IMR-90 (cell line): Measurements from ENCODE around the gene PPP1R12B. TPM values are rescaled to one million over a fixed set of nuclear protein-coding genes. Genes with fewer than 3 reads are reported as not detected.

Experiments used
- ATAC-seq: fragments of 200-7000 bp; cut with Tn5 transposase; 2 replicates; pipeline ENCODE4 v1.9.1; 2020; ENCODE audit warnings: low read depth, mild to moderate bottlenecking, moderate library complexity
- BruUV-seq: library from RNA; stranded (reverse); fragments of 400-500 nt; replicated peaks from 2 replicates; lab custom pipeline; 2021; lab: Mats Ljungman, UMichigan
- CTCF ChIA-PET: fragments of 300-600 bp; formaldehyde crosslinking; extraction: SDS; loops from one replicate; lab custom pipeline; 2021; ENCODE audit warnings: antibody characterized with exemption; lab: Yijun Ruan, JAX
- POLR2A ChIA-PET: fragments of 300-600 bp; sonication (Branson Sonifier 250); formaldehyde crosslinking; loops from one replicate; lab custom pipeline; 2022; ENCODE audit warnings: antibody characterized with exemption; ENCODE audit not compliant: unreplicated experiment; lab: Charles Lee
- DNase-seq: peaks from one replicate; pipeline ENCODE4 v3.0.0; 2013
- H2AFZ ChIP-seq: replicated peaks from 2 replicates; pipeline ENCODE3; 2013; ENCODE audit warnings: low read length, mild to moderate bottlenecking; ENCODE audit not compliant: poor library complexity
- H2AK5ac ChIP-seq: 2 replicates; pipeline ENCODE4 v1.6.1; 2013; ENCODE audit warnings: low read depth, low read length, inconsistent platforms
- H2AK9ac ChIP-seq: replicated peaks from 2 replicates; pipeline ENCODE3; 2013; ENCODE audit warnings: mild to moderate bottlenecking, low read depth, low read length, moderate library complexity; ENCODE audit not compliant: poor library complexity
- H2BK120ac ChIP-seq: 2 replicates; pipeline ENCODE4 v1.6.1; 2013; ENCODE audit warnings: low read depth, low read length, inconsistent platforms
- H2BK15ac ChIP-seq: 3 replicates; pipeline ENCODE4 v1.6.1; 2013; ENCODE audit warnings: low read depth, low read length, inconsistent platforms
- H2BK20ac ChIP-seq: 2 replicates; pipeline ENCODE4 v1.6.1; 2013; ENCODE audit warnings: low read depth, mild to moderate bottlenecking, inconsistent platforms, low read length, moderate library complexity
- H2BK5ac ChIP-seq: 2 replicates; pipeline ENCODE4 v1.6.1; 2013; ENCODE audit warnings: mild to moderate bottlenecking, low read depth, low read length, inconsistent platforms; ENCODE audit not compliant: poor library complexity, severe bottlenecking
- H3K14ac ChIP-seq: replicated peaks from 2 replicates; pipeline ENCODE4 v1.6.1; 2013; ENCODE audit warnings: low read depth, low read length, inconsistent platforms
- H3K18ac ChIP-seq: 2 replicates; pipeline ENCODE4 v1.6.1; 2013; ENCODE audit warnings: low read depth, low read length, control low read depth
- H3K23ac ChIP-seq: 2 replicates; pipeline ENCODE4 v1.6.1; 2013; ENCODE audit warnings: low read depth, low read length, inconsistent platforms
- H3K27ac ChIP-seq: 2 replicates; pipeline ENCODE4 v1.5.1; 2013; ENCODE audit warnings: mild to moderate bottlenecking, control low read depth, low read length; ENCODE audit not compliant: insufficient read depth
- H3K27me3 ChIP-seq: 2 replicates; pipeline ENCODE4 v1.6.1; 2013; ENCODE audit warnings: low read length; ENCODE audit not compliant: control insufficient read depth, insufficient read depth
- H3K36me3 ChIP-seq: 2 replicates; pipeline ENCODE4 v1.6.1; 2013; ENCODE audit warnings: low read length, mixed read lengths; ENCODE audit not compliant: control insufficient read depth, insufficient read depth
- H3K4ac ChIP-seq: 2 replicates; pipeline ENCODE4 v1.6.1; 2013; ENCODE audit warnings: low read depth, low read length, inconsistent platforms
- H3K4me1 ChIP-seq: 2 replicates; pipeline ENCODE4 v1.6.1; 2013; ENCODE audit warnings: low read length, mixed read lengths; ENCODE audit not compliant: control insufficient read depth, insufficient read depth
- H3K4me2 ChIP-seq: 2 replicates; pipeline ENCODE4 v1.6.1; 2013; ENCODE audit warnings: low read depth, mild to moderate bottlenecking, control low read depth, low read length, moderate library complexity
- H3K4me3 ChIP-seq: 2 replicates; pipeline ENCODE4 v1.5.1; 2013; ENCODE audit warnings: low read depth, mild to moderate bottlenecking, control low read depth, low read length, moderate library complexity; ENCODE audit not compliant: insufficient read depth
- H3K56ac ChIP-seq: 2 replicates; pipeline ENCODE4 v1.6.1; 2013; ENCODE audit warnings: low read length, inconsistent platforms; ENCODE audit not compliant: insufficient read depth; ENCODE audit errors: extremely low read depth
- H3K79me1 ChIP-seq, 2 experiments: 2 replicates each; pipeline ENCODE4 v1.6.1; 2013; ENCODE audit warnings: low read length in 2 of 2, inconsistent platforms in 1 of 2, low read depth in 1 of 2
- H3K9ac ChIP-seq: 2 replicates; pipeline ENCODE4 v1.6.1; 2013; ENCODE audit warnings: low read depth, low read length, control low read depth
- H3K9me1 ChIP-seq: 2 replicates; pipeline ENCODE4 v1.6.1; 2013; ENCODE audit warnings: low read length, inconsistent platforms; ENCODE audit not compliant: insufficient read depth
- H3K9me3 ChIP-seq: 2 replicates; pipeline ENCODE4 v1.6.1; 2013; ENCODE audit warnings: low read length; ENCODE audit not compliant: control insufficient read depth, insufficient read depth
- H4K20me1 ChIP-seq: 2 replicates; pipeline ENCODE4 v1.6.1; 2013; ENCODE audit warnings: low read length, inconsistent platforms; ENCODE audit not compliant: insufficient read depth
- H4K5ac ChIP-seq: 2 replicates; pipeline ENCODE4 v1.6.1; 2013; ENCODE audit warnings: mild to moderate bottlenecking, low read depth, low read length, control low read depth
- H4K8ac ChIP-seq, 2 experiments: 2 replicates each; pipeline ENCODE4 v1.6.1; 2013; ENCODE audit warnings: low read depth in 2 of 2, low read length in 2 of 2, control low read depth in 1 of 2, inconsistent platforms in 1 of 2
- H4K91ac ChIP-seq: 2 replicates; pipeline ENCODE4 v1.6.1; 2013; ENCODE audit warnings: low read depth, low read length, inconsistent platforms; ENCODE audit not compliant: insufficient read depth
- BHLHE40 ChIP-seq: fragments of 150-350 bp; IDR thresholded peaks from 2 replicates; pipeline ENCODE4 v1.6.1; 2016; ENCODE audit warnings: mild to moderate bottlenecking, low read depth, low read length
- CEBPB ChIP-seq: IDR thresholded peaks from 2 replicates; pipeline ENCODE4 v1.6.1; 2012; ENCODE audit warnings: low read depth, low read length, improper control_type of control experiment
- CHD1 ChIP-seq: IDR thresholded peaks from 2 replicates; pipeline ENCODE4 v1.6.1; 2012; ENCODE audit warnings: low read depth, low read length, improper control_type of control experiment
- CTCF ChIP-seq: conservative IDR thresholded peaks from 2 replicates; pipeline ENCODE4 v1.5.1; 2012; ENCODE audit warnings: mild to moderate bottlenecking, low read depth, low read length, improper control_type of control experiment
- FOS ChIP-seq: fragments of 150-350 bp; IDR thresholded peaks from 2 replicates; pipeline ENCODE4 v1.6.1; 2016; ENCODE audit warnings: low read depth, low read length
- MAFK ChIP-seq: IDR thresholded peaks from 2 replicates; pipeline ENCODE4 v1.6.1; 2012; ENCODE audit warnings: low read depth, low read length, improper control_type of control experiment
- MAZ ChIP-seq: IDR thresholded peaks from 2 replicates; pipeline ENCODE4 v1.6.1; 2012; ENCODE audit warnings: low read depth, mild to moderate bottlenecking, low read length, improper control_type of control experiment, moderate library complexity, borderline replicate concordance
- MXI1 ChIP-seq: IDR thresholded peaks from 2 replicates; pipeline ENCODE4 v1.6.1; 2012; ENCODE audit warnings: low read depth, mild to moderate bottlenecking, low read length, moderate library complexity, borderline replicate concordance
- POLR2A ChIP-seq: IDR thresholded peaks from 2 replicates; pipeline ENCODE4 v1.6.1; 2012; ENCODE audit warnings: mild to moderate bottlenecking, low read depth, low read length
- RCOR1 ChIP-seq: IDR thresholded peaks from 2 replicates; pipeline ENCODE4 v1.6.1; 2012; ENCODE audit warnings: mild to moderate bottlenecking, low read length, improper control_type of control experiment; ENCODE audit not compliant: insufficient replicate concordance
- RFX5 ChIP-seq: IDR thresholded peaks from 2 replicates; pipeline ENCODE4 v1.8.0; 2012; ENCODE audit warnings: low read depth, mild to moderate bottlenecking, low read length, moderate library complexity
- SMC3 ChIP-seq: fragments of 150-350 bp; IDR thresholded peaks from 2 replicates; pipeline ENCODE4 v1.6.1; 2016; ENCODE audit warnings: low read depth, mild to moderate bottlenecking, antibody characterized with exemption, low read length, moderate library complexity
- WGBS, 2 experiments: methylation state at CpG; one replicate each; pipeline versions ENCODE4 v1.1.5 to v1.1.7; 2013; ENCODE audit warnings: missing lambda C conversion rate in 2 of 2; ENCODE audit not compliant: insufficient read length in 1 of 2; ENCODE audit errors: extremely low coverage in 2 of 2; 5-methylcytosine and 5-hydroxymethylcytosine counted together
- dilution Hi-C: fragments of 300-500 bp; cut with HindIII; formaldehyde crosslinking; loops from one replicate; pipeline ENCODE4 v1.14.3; 2018; ENCODE audit warnings: low sequenced_read_pairs; ENCODE audit not compliant: unreplicated experiment
- in situ Hi-C: fragments of 300-500 bp; cut with MboI; formaldehyde crosslinking; loops from 3 replicates; pipeline ENCODE4 v1.14.3; 2019; ENCODE audit warnings: low sequenced_read_pairs, inconsistent platforms, mixed read lengths
- intact Hi-C: fragments of 100-400 bp; cut with micrococcal nuclease; formaldehyde crosslinking; loops from 2 replicates; pipeline ENCODE4 v1.10.0; 2022
- polyA plus RNA-seq, 3 experiments: library from polyadenylated mRNA; depleted of rRNA; stranded (reverse); fragments of >200 nt; gene quantifications; 2 replicates each; pipeline ENCODE4 v1.2.3, GENCODE V29; 2012; ENCODE audit warnings: low replicate concordance in 1 of 3
- total RNA-seq: library from RNA; depleted of rRNA; stranded (reverse); fragments of >200 nt; gene quantifications from 2 replicates; pipeline ENCODE4 v1.2.3, GENCODE V29; 2012
- TF ChIP-seq, protein P1 (sequence below): fragments of 150-350 bp; IDR thresholded peaks from 2 replicates; pipeline ENCODE4 v1.6.1; 2017; ENCODE audit warnings: mild to moderate bottlenecking, antibody characterized with exemption, low read length, low read depth
- TF ChIP-seq, protein P2 (sequence below): fragments of 150-350 bp; IDR thresholded peaks from 2 replicates; pipeline ENCODE4 v1.6.1; 2016; ENCODE audit warnings: low read depth, mild to moderate bottlenecking, low read length, moderate library complexity, borderline replicate concordance

PPP1R12B gene
- total and polyA plus RNA-seq, 2 of the 4 experiments (the other 2 are of a cell fraction): 8.5 to 12.0 TPM

DNA sequence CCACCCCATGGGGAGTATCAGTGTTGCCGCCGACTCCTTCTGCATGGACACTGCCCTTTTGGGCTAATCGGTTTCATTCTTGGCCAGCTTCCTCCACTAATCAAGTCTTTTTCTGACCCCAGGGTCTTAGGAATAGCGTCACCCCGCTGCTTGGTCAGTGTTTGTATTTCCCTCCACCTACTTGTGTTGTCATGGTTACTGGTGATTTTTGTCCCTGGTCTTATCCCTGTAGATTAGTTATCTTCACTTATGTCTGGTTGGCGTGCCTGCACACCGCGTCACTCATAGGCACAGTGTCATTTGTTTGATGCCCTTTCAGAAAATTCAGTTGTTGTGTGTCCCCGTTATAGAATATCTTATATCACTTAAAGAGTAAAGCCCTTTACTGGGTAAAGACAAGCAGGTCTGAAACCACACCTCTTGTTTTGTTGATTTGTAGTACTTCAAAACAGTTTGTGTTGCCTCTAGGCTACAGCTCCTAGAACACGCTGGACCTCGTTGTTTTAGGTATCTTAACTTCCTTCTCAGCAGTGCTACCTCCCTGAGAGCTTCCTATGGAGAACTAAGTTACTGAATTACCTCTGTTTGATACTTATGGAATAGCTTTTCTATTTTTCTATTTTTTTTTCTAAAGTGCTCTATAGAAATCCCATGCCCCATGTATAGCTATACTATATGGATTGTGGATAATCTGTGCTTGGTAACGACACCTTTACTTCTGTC is 868 bp downstream of the PPP1R12B start:
- peak overlapping the region in 1 of 2 experiments; percentile 78; a peak in 1 of 4 replicates for H4K8ac ChIP-seq
- peak overlapping the region; percentile 74 for H3K4me3 ChIP-seq
- ATAC-seq (peak; percentile 4; the same call in 1 of the 2 replicates), DNase-seq (peak; percentile 78)
- in situ Hi-C loops: loop anchor here (10.0 kb wide), 1 partner anchor 265 kb away; no protein-coding TSS in a partner anchor
- peak overlapping the region; percentile 99 for H2AFZ ChIP-seq
- H2BK120ac ChIP-seq: no peak overlapping the region
- no peaks in the 10 kb centered on the region for H3K9me3 ChIP-seq
- H3K4me1 ChIP-seq: peaks cover 4% of the 10 kb centered on the region
- peak overlapping the region; percentile 91 for H3K23ac ChIP-seq
- H3K14ac ChIP-seq: peak overlapping the region; percentile 75
- H2AK9ac ChIP-seq: peak overlapping the region; percentile 86
- CTCF ChIA-PET: interaction anchor here (0.6 kb wide), 1 partner anchor 23 kb away, joined by 3 read pairs; no protein-coding TSS in a partner anchor
- H3K27ac ChIP-seq: peak overlapping the region; percentile 66
- H3K79me1 ChIP-seq: peaks cover 9 to 38% of the 10 kb centered on the region in 2 experiments
- no peaks in the 10 kb centered on the region for H3K27me3 ChIP-seq
- 0 out of 2 replicates have a peak overlapping the region, but pooled peaks have one; percentile 7 for H3K56ac ChIP-seq
- peak overlapping the region; percentile 58 for H2BK5ac ChIP-seq
- H4K91ac ChIP-seq: peak overlapping the region; percentile 57
- WGBS, 2 experiments: no CpG with 5 or more reads among the region's 12 CpGs
- H3K36me3 ChIP-seq: no peaks in the 10 kb centered on the region
- dilution Hi-C loops: no loop called here
- intact Hi-C loops: loop anchor here (5.0 kb wide), 1 partner anchor 108 kb away; no protein-coding TSS in a partner anchor
- H3K4me2 ChIP-seq: peak overlapping the region; percentile 92
- H4K20me1 ChIP-seq: peaks cover 3% of the 10 kb centered on the region
- H4K5ac ChIP-seq: no peak overlapping the region
- no peak overlapping the region for H3K18ac ChIP-seq
- H3K4ac ChIP-seq: peak overlapping the region; percentile 72
- no peak overlapping the region for H2BK15ac ChIP-seq
- TSS peak; percentile 40 for BruUV-seq
- POLR2A ChIA-PET: no interaction called here
- no peak overlapping the region for H2BK20ac ChIP-seq
- 0 out of 2 replicates have a peak overlapping the region, but pooled peaks have one; percentile 3 for H2AK5ac ChIP-seq
- peaks cover 3% of the 10 kb centered on the region; the same call in 1 of the 2 replicates for H3K9me1 ChIP-seq
- H3K9ac ChIP-seq: peak overlapping the region; percentile 75
- TF ChIP-seq POLR2A: no peak
- no peak for TF ChIP-seq MXI1
- TF ChIP-seq, protein P1, sequence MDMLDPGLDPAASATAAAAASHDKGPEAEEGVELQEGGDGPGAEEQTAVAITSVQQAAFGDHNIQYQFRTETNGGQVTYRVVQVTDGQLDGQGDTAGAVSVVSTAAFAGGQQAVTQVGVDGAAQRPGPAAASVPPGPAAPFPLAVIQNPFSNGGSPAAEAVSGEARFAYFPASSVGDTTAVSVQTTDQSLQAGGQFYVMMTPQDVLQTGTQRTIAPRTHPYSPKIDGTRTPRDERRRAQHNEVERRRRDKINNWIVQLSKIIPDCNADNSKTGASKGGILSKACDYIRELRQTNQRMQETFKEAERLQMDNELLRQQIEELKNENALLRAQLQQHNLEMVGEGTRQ: no peak
- TF ChIP-seq CHD1: no peak
- no peak for TF ChIP-seq MAZ
- TF ChIP-seq BHLHE40: no peak
- no peak for TF ChIP-seq RCOR1
- TF ChIP-seq CEBPB: no peak
- TF ChIP-seq RFX5: peak; percentile 74; the same call in 1 of the 2 replicates
- TF ChIP-seq, protein P2, sequence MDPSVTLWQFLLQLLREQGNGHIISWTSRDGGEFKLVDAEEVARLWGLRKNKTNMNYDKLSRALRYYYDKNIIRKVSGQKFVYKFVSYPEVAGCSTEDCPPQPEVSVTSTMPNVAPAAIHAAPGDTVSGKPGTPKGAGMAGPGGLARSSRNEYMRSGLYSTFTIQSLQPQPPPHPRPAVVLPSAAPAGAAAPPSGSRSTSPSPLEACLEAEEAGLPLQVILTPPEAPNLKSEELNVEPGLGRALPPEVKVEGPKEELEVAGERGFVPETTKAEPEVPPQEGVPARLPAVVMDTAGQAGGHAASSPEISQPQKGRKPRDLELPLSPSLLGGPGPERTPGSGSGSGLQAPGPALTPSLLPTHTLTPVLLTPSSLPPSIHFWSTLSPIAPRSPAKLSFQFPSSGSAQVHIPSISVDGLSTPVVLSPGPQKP: no peak
- no peak for TF ChIP-seq MAFK
- no peak for TF ChIP-seq FOS
- no peak for TF ChIP-seq CTCF
- TF ChIP-seq SMC3: no peak
